CD14-positive monocyte (primary cell): ENCODE results near the gene LILRA5. TPM values are rescaled to one million over a fixed set of nuclear protein-coding genes. Genes with fewer than 3 reads are reported as not detected.

ENCODE experiments used
- DNase-seq, 3 donors: peaks; one replicate each; pipeline ENCODE4 v3.0.0-alpha.2; 2011 to 2022
- H2AFZ ChIP-seq: 2 replicates; pipeline ENCODE4 v1.6.0; 2012; ENCODE audit warnings: mild to moderate bottlenecking, low read depth, low read length, inconsistent platforms; ENCODE audit not compliant: insufficient read depth, poor library complexity, severe bottlenecking
- H3K27ac ChIP-seq, 2 donors: 1 replicate in 1 of 2; 2 replicates in 1 of 2; pipeline ENCODE4 v1.5.1; 2012 to 2013; ENCODE audit warnings: low read length in 2 of 2, control low read depth in 1 of 2, inconsistent platforms in 1 of 2, low read depth in 1 of 2, mild to moderate bottlenecking in 1 of 2
- H3K27me3 ChIP-seq, 2 donors: one replicate each; pipeline versions ENCODE4 v1.6.0 to v1.6.1; 2011 to 2013; ENCODE audit warnings: low read length in 2 of 2; ENCODE audit not compliant: control insufficient read depth in 2 of 2, insufficient read depth in 2 of 2
- H3K36me3 ChIP-seq, 2 donors: replicated peaks in 1 of 2; 1 replicate in 1 of 2; 2 replicates in 1 of 2; pipeline versions ENCODE4 v1.5.1 to v1.6.1; 2012 to 2013; ENCODE audit warnings: low read length in 2 of 2, control low read depth in 1 of 2, inconsistent platforms in 1 of 2, mild to moderate bottlenecking in 1 of 2; ENCODE audit not compliant: insufficient read depth in 2 of 2, control insufficient read depth in 1 of 2
- H3K4me1 ChIP-seq, 2 donors: 1 replicate in 1 of 2; 2 replicates in 1 of 2; pipeline versions ENCODE4 v1.5.1 to v1.6.1; 2012 to 2013; ENCODE audit warnings: low read length in 2 of 2, control low read depth in 1 of 2, inconsistent platforms in 1 of 2, mild to moderate bottlenecking in 1 of 2, moderate library complexity in 1 of 2; ENCODE audit not compliant: insufficient read depth in 2 of 2, control insufficient read depth in 1 of 2
- H3K4me2 ChIP-seq: replicated peaks from 2 replicates; pipeline ENCODE3; 2012; ENCODE audit warnings: low read length, moderate library complexity, mild to moderate bottlenecking; ENCODE audit not compliant: poor library complexity, severe bottlenecking; ENCODE audit errors: extremely low read depth
- H3K4me3 ChIP-seq, 3 experiments: fragments of 200-600 bp in 1 of 3; sonication (generic) in 1 of 3; replicated peaks in 1 of 3; 1 replicate in 2 of 3; 2 replicates in 1 of 3; pipeline ENCODE4 v1.5.1; 2011 to 2013; ENCODE audit warnings: low read length in 3 of 3, mild to moderate bottlenecking in 3 of 3, control low read depth in 2 of 3, low read depth in 2 of 3, inconsistent platforms in 1 of 3, moderate library complexity in 1 of 3
- H3K79me2 ChIP-seq: 2 replicates; pipeline ENCODE4 v1.6.0; 2012; ENCODE audit warnings: mild to moderate bottlenecking, control low read depth, inconsistent platforms, low read length, moderate library complexity; ENCODE audit not compliant: insufficient read depth
- H3K9ac ChIP-seq: 2 replicates; pipeline ENCODE4 v1.6.0; 2017; ENCODE audit warnings: low read length, mild to moderate bottlenecking; ENCODE audit not compliant: insufficient read depth, poor library complexity, severe bottlenecking
- H3K9me3 ChIP-seq, 2 donors: replicated peaks in 1 of 2; 1 replicate in 1 of 2; 2 replicates in 1 of 2; pipeline versions ENCODE4 v1.5.1 to v1.6.1; 2012 to 2013; ENCODE audit warnings: low read length in 2 of 2, control low read depth in 1 of 2; ENCODE audit not compliant: control insufficient read depth in 1 of 2, insufficient read depth in 1 of 2
- H4K20me1 ChIP-seq: 2 replicates; pipeline ENCODE4 v1.6.0; 2012; ENCODE audit warnings: mild to moderate bottlenecking, low read length, control low read depth, moderate library complexity; ENCODE audit not compliant: insufficient read depth
- H3K27ac Mint-ChIP-seq, 7 donors: one replicate each; pipeline ENCODE4 v1.8.0; 2020; ENCODE audit warnings: mild to moderate bottlenecking in 7 of 7, mixed read lengths in 7 of 7, moderate library complexity in 6 of 7, inconsistent platforms in 2 of 7
- H3K27me3 Mint-ChIP-seq, 3 donors: one replicate each; pipeline ENCODE4 v1.8.0; 2021 to 2022; ENCODE audit warnings: low read depth in 3 of 3, mild to moderate bottlenecking in 3 of 3, mixed read lengths in 3 of 3, moderate library complexity in 3 of 3, inconsistent platforms in 1 of 3
- H3K36me3 Mint-ChIP-seq, 2 donors: one replicate each; pipeline ENCODE4 v1.8.0; 2020; ENCODE audit warnings: mixed read lengths in 2 of 2, inconsistent platforms in 1 of 2, mild to moderate bottlenecking in 1 of 2
- H3K4me1 Mint-ChIP-seq: one replicate; pipeline ENCODE4 v1.8.0; 2020; ENCODE audit warnings: mild to moderate bottlenecking, mixed read lengths
- H3K4me3 Mint-ChIP-seq, 2 donors: one replicate each; pipeline ENCODE4 v1.8.0; 2020; ENCODE audit warnings: mild to moderate bottlenecking in 2 of 2, mixed read lengths in 2 of 2, moderate library complexity in 1 of 2
- H3K9me3 Mint-ChIP-seq, 7 donors: one replicate each; pipeline ENCODE4 v1.8.0; 2020 to 2022; ENCODE audit warnings: mixed read lengths in 7 of 7, mild to moderate bottlenecking in 6 of 7, moderate library complexity in 6 of 7, inconsistent platforms in 2 of 7
- CTCF ChIP-seq: fragments of 200-600 bp; IDR thresholded peaks from one replicate; pipeline ENCODE4 v1.8.0; 2022; ENCODE audit warnings: antibody characterized with exemption, mild to moderate bottlenecking
- WGBS: methylation state at CpG from one replicate; pipeline ENCODE4 v1.1.5; 2013; ENCODE audit warnings: missing lambda C conversion rate; ENCODE audit not compliant: insufficient coverage; 5-methylcytosine and 5-hydroxymethylcytosine counted together
- intact Hi-C, 2 donors: fragments of 100-400 bp; cut with micrococcal nuclease; formaldehyde crosslinking; loops; one replicate each; pipeline versions ENCODE4 v1.15.0 to v1.15.1; 2023
- polyA plus RNA-seq, 3 donors: library from polyadenylated mRNA; depleted of rRNA in 1 of 3; unstranded in 2 of 3; stranded (reverse) in 1 of 3; fragments of 300-500 nt in 2 of 3; fragments of >200 nt in 1 of 3; fragmentation: Illumina TruSeq in 2 of 3; gene quantifications; 1 replicate in 2 of 3; 2 replicates in 1 of 3; pipeline ENCODE4 v1.2.3, GENCODE V29; 2012 to 2021

LILRA5 gene
- polyA plus RNA-seq, 3 donors: 348 to 580 (median 516) TPM

- Mint-ChIP-seq H3K4me3 (no peak overlapping the region), H3K27me3 (peaks cover 3% of the 10 kb centered on the region in 3 donors), H3K27ac (no peak overlapping the region), H3K36me3 (no peaks in the 10 kb centered on the region), H3K9me3 (peaks cover 2 to 12% (median 5%) of the 10 kb centered on the region in 7 donors), H3K4me1 (peaks cover 21% of the 10 kb centered on the region)
- no peak for TF ChIP-seq CTCF
- Histone ChIP-seq H3K9me3 (no peaks in the 10 kb centered on the region), H3K27ac (no peak overlapping the region), H3K27me3 (no peaks in the 10 kb centered on the region), H3K4me2 (no peak overlapping the region), H3K79me2 (no peaks in the 10 kb centered on the region), H3K36me3 (no peaks in the 10 kb centered on the region), H3K9ac (no peak overlapping the region), H4K20me1 (no peaks in the 10 kb centered on the region), H2AFZ (no peak overlapping the region), H3K4me3 (no peak overlapping the region), H3K4me1 (peaks cover 12 to 19% of the 10 kb centered on the region in 2 donors)
- 91% methylated on average over 3 of the region's 5 CpGs for WGBS
- DNase-seq: no peak
- intact Hi-C loops: loop anchor here (5.0 to 10.0 kb wide), 2 partner anchors 69 to 153 kb away; partner anchors contain the start of gene TMC4 (in 1 of the 2)
Measured at GRCh38 chr19:54325631-54326030, 12.7 kb upstream of the LILRA5 start.

DNA sequence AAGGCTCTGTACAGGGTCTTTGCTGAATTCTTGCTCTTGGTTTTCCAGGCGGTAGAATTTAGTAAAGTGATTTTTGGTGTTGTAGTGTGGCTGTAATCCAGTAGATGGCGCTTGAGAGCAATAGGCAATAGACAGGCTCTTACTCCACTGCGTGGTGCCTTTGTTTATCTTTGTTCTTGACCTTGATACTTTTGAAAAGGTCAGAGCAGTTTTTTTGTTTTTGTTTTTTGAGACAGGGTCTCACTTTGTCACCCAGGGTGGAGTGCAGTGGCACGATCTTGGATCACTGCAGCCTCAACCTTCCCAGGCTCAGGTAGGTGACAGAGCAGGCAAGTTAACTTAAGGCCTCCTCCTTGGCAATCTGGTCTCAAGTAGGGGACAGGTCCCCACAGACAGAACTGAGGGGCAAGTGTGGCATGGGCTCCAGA lies 12.2 kb upstream of the LILRA5 start:
- peaks cover 23% of the 10 kb centered on the region for H3K4me1 Mint-ChIP-seq
- H3K9me3 Mint-ChIP-seq: peaks cover 2 to 12% (median 5%) of the 10 kb centered on the region in 7 donors
- Histone ChIP-seq H3K9me3 (no peaks in the 10 kb centered on the region), H4K20me1 (no peaks in the 10 kb centered on the region), H3K36me3 (no peaks in the 10 kb centered on the region), H3K27ac (no peak overlapping the region), H3K4me2 (no peak overlapping the region), H3K4me1 (peaks cover 12 to 21% of the 10 kb centered on the region in 2 donors), H2AFZ (no peak overlapping the region), H3K4me3 (no peak overlapping the region), H3K9ac (no peak overlapping the region), H3K27me3 (no peaks in the 10 kb centered on the region), H3K79me2 (no peaks in the 10 kb centered on the region)
- H3K4me3 Mint-ChIP-seq: peak overlapping the region in 1 of 2 donors; percentile 30
- peak; percentile 55 to 72 (median 63) for DNase-seq
- 19% methylated on average over 3 of the region's 4 CpGs for WGBS
- H3K27me3 Mint-ChIP-seq: peaks cover 3% of the 10 kb centered on the region in 3 donors
- H3K27ac Mint-ChIP-seq: peak overlapping the region in 2 of 7 donors; percentile 57 to 68
- no peaks in the 10 kb centered on the region for H3K36me3 Mint-ChIP-seq
- intact Hi-C loops: loop anchor here (5.0 to 10.0 kb wide), 2 partner anchors 70 to 153 kb away; partner anchors contain the start of gene TMC4 (in 1 of the 2)
- peak; percentile 95 for TF ChIP-seq CTCF
